SH-SY5Y (cell line): ENCODE results near the gene MAP1B.

ENCODE experiments used
- GATA2 ChIP-seq: IDR thresholded peaks from 2 replicates; pipeline ENCODE4 v1.6.1; 2011; ENCODE audit warnings: mild to moderate bottlenecking, low read depth, low read length
- GATA3 ChIP-seq: IDR thresholded peaks from 2 replicates; pipeline ENCODE4 v1.6.1; 2011; ENCODE audit warnings: low read depth, mild to moderate bottlenecking, low read length, moderate library complexity

GRCh38 chr5:72171667-72172066 lies 64.4 kb downstream of the MAP1B start:
- TF ChIP-seq GATA2 (no peak), GATA3 (no peak)
